WI38 (cell line): ENCODE measurements around the gene SYNJ2BP.
A peak's percentile ranks its signal among the peaks of the same experiment; 100 is the strongest.
"Not testable (repeated sequence)": the region's sequence is repeated elsewhere in the genome, so short reads cannot be mapped to it uniquely, and the experiment has no call there.

Experiments
- H3K4me3 ChIP-seq: 2 replicates; pipeline ENCODE4 v1.5.1; 2011; ENCODE audit warnings: low read depth, mild to moderate bottlenecking, control low read depth, low read length
- CTCF ChIP-seq: IDR thresholded peaks from 2 replicates; pipeline ENCODE4 v1.5.1; 2012; ENCODE audit warnings: low read depth, mild to moderate bottlenecking, control low read depth, low read length

SYNJ2BP gene

GRCh38 chr14:70425354-70425753 is 8.5 kb upstream of the SYNJ2BP start:
- H3K4me3 ChIP-seq, result no peak overlapping the region
- TF ChIP-seq CTCF, result no peak

GRCh38 chr14:70422538-70422937 is 5.6 kb upstream of the SYNJ2BP start:
- no peak overlapping the region for H3K4me3 ChIP-seq
- TF ChIP-seq CTCF, result no peak

- H3K4me3 ChIP-seq, result not testable (repeated sequence)
Observed at GRCh38 chr14:70419270-70419931, 2.5 kb upstream of the SYNJ2BP start.

GRCh38 chr14:70416338-70416724 is 559 bp downstream of the SYNJ2BP start:
- TF ChIP-seq CTCF, result no peak
- H3K4me3 ChIP-seq, result peak overlapping the region; percentile 98

GRCh38 chr14:70415788-70416187 is 1.1 kb downstream of the SYNJ2BP start:
- H3K4me3 ChIP-seq, result peak overlapping the region; percentile 98

GRCh38 chr14:70407621-70408020 is 9.3 kb downstream of the SYNJ2BP start:
- no peak overlapping the region for H3K4me3 ChIP-seq
- no peak for TF ChIP-seq CTCF

More at GRCh38 chr14:70415788-70416187, 1.1 kb downstream of the SYNJ2BP start:
- no peak for TF ChIP-seq CTCF

GRCh38 chr14:70406216-70406615 is 10.7 kb downstream of the SYNJ2BP start:
- not testable (repeated sequence) for H3K4me3 ChIP-seq

GRCh38 chr14:70403335-70403734 is 13.6 kb downstream of the SYNJ2BP start:
- H3K4me3 ChIP-seq, result not testable (repeated sequence)

- no peak overlapping the region for H3K4me3 ChIP-seq
- no peak for TF ChIP-seq CTCF
Observed at GRCh38 chr14:70401643-70402042, 15.2 kb downstream of the SYNJ2BP start.
